ENCODE measurements around the gene FAM117A. TPM values are rescaled to one million over a fixed set of nuclear protein-coding genes. Genes with fewer than 3 reads are reported as not detected.

Gene FAM117A
- total RNA-seq, 1 donor from 2014 or later: 16.5 TPM

- peak overlapping the region; percentile 5 for H3K27ac Mint-ChIP-seq
- peaks cover 12% of the 10 kb centered on the region for H3K27me3 Mint-ChIP-seq (ENCODE audit: low read depth)
- no peak for DNase-seq (ENCODE audit: low spot score in 2 of 2, unreplicated experiment in 2 of 2)
- no peak overlapping the region for H3K4me3 Mint-ChIP-seq
- TF ChIP-seq CTCF (IDR thresholded peaks at IDR 0.05; ENCODE audit: unreplicated experiment): no peak
- H3K4me1 Mint-ChIP-seq: peaks cover 15% of the 10 kb centered on the region
- no peaks in the 10 kb centered on the region for H3K36me3 Mint-ChIP-seq
- no peaks in the 10 kb centered on the region for H3K9me3 Mint-ChIP-seq
Measured at GRCh38 chr17:49687878-49688491, 75.9 kb downstream of the FAM117A start.

GRCh38 chr17:49681106-49681979, 82.6 kb downstream of the FAM117A start:
- H3K36me3 Mint-ChIP-seq: no peaks in the 10 kb centered on the region
- H3K27me3 Mint-ChIP-seq (ENCODE audit: low read depth): peaks cover 3% of the 10 kb centered on the region
- no peak for TF ChIP-seq CTCF (IDR thresholded peaks at IDR 0.05; ENCODE audit: unreplicated experiment)
- H3K27ac Mint-ChIP-seq: no peak overlapping the region
- peaks cover 12% of the 10 kb centered on the region for H3K4me1 Mint-ChIP-seq
- H3K9me3 Mint-ChIP-seq: peaks cover 4% of the 10 kb centered on the region
- DNase-seq (ENCODE audit: low spot score in 2 of 2, unreplicated experiment in 2 of 2): no peak
- no peak overlapping the region for H3K4me3 Mint-ChIP-seq

- Mint-ChIP-seq H3K9me3 (peaks cover 4% of the 10 kb centered on the region), H3K27me3 (ENCODE audit: low read depth) (peaks cover 3% of the 10 kb centered on the region), H3K36me3 (peaks cover under 1% of the 10 kb centered on the region), H3K27ac (no peak overlapping the region), H3K4me1 (peaks cover 22% of the 10 kb centered on the region), H3K4me3 (no peak overlapping the region)
- TF ChIP-seq CTCF (IDR thresholded peaks at IDR 0.05; ENCODE audit: unreplicated experiment): no peak
- DNase-seq (ENCODE audit: low spot score in 2 of 2, unreplicated experiment in 2 of 2): no peak
Measured at GRCh38 chr17:49680314-49680713, 83.6 kb downstream of the FAM117A start.

GRCh38 chr17:49677933-49678847, 85.7 kb downstream of the FAM117A start, which contains the start of gene SPOP:
TSS of gene SPOP (minus strand) at chr17:49678097. CDS start at chr17:49622810, 55,287 bp downstream.
- Mint-ChIP-seq H3K27me3 (ENCODE audit: low read depth) (peaks cover 3% of the 10 kb centered on the region), H3K4me3 (peak within 1 kb of the TSS; percentile 89), H3K9me3 (peaks cover 4% of the 10 kb centered on the region), H3K27ac (peak within 1 kb of the TSS; percentile 98), H3K4me1 (peaks cover 33% of the 10 kb centered on the region), H3K36me3 (peaks cover 8% of the 10 kb centered on the region)
- DNase-seq (ENCODE audit: low spot score in 2 of 2, unreplicated experiment in 2 of 2): peak; percentile 97 to 99
- TF ChIP-seq CTCF (IDR thresholded peaks at IDR 0.05; ENCODE audit: unreplicated experiment): no peak

All from mesothelial cell of epicardium (in vitro differentiated cells).